ENCODE measurements around the gene FAM78A.
"Not testable (repeated sequence)": the region's sequence is repeated elsewhere in the genome, so short reads cannot be mapped to it uniquely, and the experiment has no call there.

FAM78A gene

GRCh38 chr9:131236161-131236560 is 40.1 kb downstream of the FAM78A start:
- DNase-seq: no peak

GRCh38 chr9:131235480-131235851 is 40.8 kb downstream of the FAM78A start:
- no peak for DNase-seq

GRCh38 chr9:131234799-131235479 is 41.4 kb downstream of the FAM78A start:
- no peak for DNase-seq

- DNase-seq: no peak
Observed at GRCh38 chr9:131233995-131234394, 42.3 kb downstream of the FAM78A start.

- no peak for DNase-seq
Observed at GRCh38 chr9:131233556-131233955, 42.8 kb downstream of the FAM78A start.

- no peak for DNase-seq
Observed at GRCh38 chr9:131228988-131229387, 47.3 kb downstream of the FAM78A start.

GRCh38 chr9:131227959-131228460 is 48.3 kb downstream of the FAM78A start:
- no peak for DNase-seq

- DNase-seq: no peak
Observed at GRCh38 chr9:131227112-131227958, 49.0 kb downstream of the FAM78A start.

GRCh38 chr9:131226226-131226625 is 50.1 kb downstream of the FAM78A start:
- DNase-seq: no peak

- no peak for DNase-seq
Observed at GRCh38 chr9:131222460-131222859, 53.9 kb downstream of the FAM78A start.

- DNase-seq: no peak
Observed at GRCh38 chr9:131220485-131220884, 55.8 kb downstream of the FAM78A start.

- DNase-seq: no peak
Observed at GRCh38 chr9:131218370-131218769, 57.9 kb downstream of the FAM78A start.

GRCh38 chr9:131217331-131218031 is 58.8 kb downstream of the FAM78A start:
- no peak for DNase-seq

GRCh38 chr9:131216806-131217205 is 59.5 kb downstream of the FAM78A start:
- no peak for DNase-seq

GRCh38 chr9:131214876-131215275 is 61.4 kb downstream of the FAM78A start:
- no peak for DNase-seq

GRCh38 chr9:131214286-131214856 is 61.9 kb downstream of the FAM78A start:
- no peak for DNase-seq

GRCh38 chr9:131211920-131212319 is 64.4 kb downstream of the FAM78A start:
- not testable (repeated sequence) for DNase-seq
